KMS-11 (cell line): ENCODE results near the gene TANC1.

Source experiments
- H2AFZ ChIP-seq: fragments of 200-600 bp; sonication (generic); 2 replicates; pipeline ENCODE4 v1.6.1; 2016; ENCODE audit warnings: antibody characterized with exemption, mixed run types, low read depth
- H3K27ac ChIP-seq: fragments of 200-600 bp; sonication (generic); 2 replicates; pipeline ENCODE4 v1.6.1; 2016; ENCODE audit warnings: mild to moderate bottlenecking, mixed run types
- H3K27me3 ChIP-seq: fragments of 200-600 bp; sonication (generic); 2 replicates; pipeline ENCODE4 v1.6.1; 2017; ENCODE audit warnings: mild to moderate bottlenecking, low read depth, mixed run types, moderate library complexity; ENCODE audit not compliant: insufficient read depth
- H3K36me3 ChIP-seq: fragments of 200-600 bp; sonication (generic); 2 replicates; pipeline ENCODE4 v1.6.1; 2017; ENCODE audit warnings: mild to moderate bottlenecking, mixed run types; ENCODE audit not compliant: insufficient read depth
- H3K4me1 ChIP-seq: fragments of 200-600 bp; sonication (generic); 2 replicates; pipeline ENCODE4 v1.6.1; 2016; ENCODE audit warnings: mild to moderate bottlenecking, low read depth, mixed run types; ENCODE audit not compliant: poor library complexity, severe bottlenecking
- H3K4me2 ChIP-seq: fragments of 200-600 bp; sonication (generic); 2 replicates; pipeline ENCODE4 v1.7.0; 2016; ENCODE audit warnings: mild to moderate bottlenecking, mixed run types
- H3K4me3 ChIP-seq: fragments of 200-600 bp; sonication (generic); IDR thresholded peaks from 2 replicates; pipeline ENCODE4 v1.6.1; 2017; ENCODE audit warnings: low read depth, low read length, mixed read lengths; ENCODE audit not compliant: insufficient read depth
- H3K79me2 ChIP-seq: fragments of 200-600 bp; sonication (generic); 2 replicates; pipeline ENCODE4 v1.6.1; 2016; ENCODE audit warnings: low read depth, mixed run types; ENCODE audit not compliant: insufficient read depth
- H3K9ac ChIP-seq: fragments of 200-600 bp; sonication (generic); 2 replicates; pipeline ENCODE4 v1.6.1; 2016; ENCODE audit warnings: mild to moderate bottlenecking, mixed run types
- H4K20me1 ChIP-seq: fragments of 200-600 bp; sonication (generic); 2 replicates; pipeline ENCODE4 v1.6.1; 2016; ENCODE audit warnings: mild to moderate bottlenecking, mixed run types; ENCODE audit not compliant: insufficient read depth
- CTCF ChIP-seq: fragments of 200-600 bp; sonication (generic); conservative IDR thresholded peaks from 2 replicates; pipeline ENCODE4 v1.6.1; 2017; ENCODE audit warnings: low read depth, mild to moderate bottlenecking, antibody characterized with exemption, low read length, moderate library complexity, mixed read lengths

TANC1 gene

DNA sequence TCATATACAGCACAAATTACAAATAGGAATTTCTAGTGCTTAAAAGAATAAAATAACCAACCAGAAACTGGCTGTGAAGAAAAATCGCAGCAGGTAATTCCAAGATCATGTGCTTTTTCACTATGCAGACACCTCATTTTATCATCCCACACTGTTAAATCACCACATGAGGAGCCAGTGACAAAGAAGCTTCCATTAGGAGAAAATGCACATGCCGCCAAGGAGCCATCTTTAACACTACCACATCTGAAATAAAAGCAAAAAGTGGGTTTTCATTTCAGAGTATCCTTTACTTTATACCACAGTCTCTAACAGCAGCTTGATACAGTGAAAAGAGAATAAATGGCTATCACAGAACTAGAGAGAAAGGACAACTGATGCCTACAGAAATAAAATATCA is 311.3 kb downstream of the TANC1 start:
- Histone ChIP-seq H3K4me3 (no peak overlapping the region), H3K4me2 (no peak overlapping the region), H3K36me3 (no peaks in the 10 kb centered on the region), H3K27ac (no peak overlapping the region), H4K20me1 (no peaks in the 10 kb centered on the region), H3K27me3 (no peaks in the 10 kb centered on the region), H3K9ac (no peak overlapping the region), H3K4me1 (peaks cover 25% of the 10 kb centered on the region), H2AFZ (no peak overlapping the region), H3K79me2 (no peaks in the 10 kb centered on the region)
- TF ChIP-seq CTCF, result no peak

DNA sequence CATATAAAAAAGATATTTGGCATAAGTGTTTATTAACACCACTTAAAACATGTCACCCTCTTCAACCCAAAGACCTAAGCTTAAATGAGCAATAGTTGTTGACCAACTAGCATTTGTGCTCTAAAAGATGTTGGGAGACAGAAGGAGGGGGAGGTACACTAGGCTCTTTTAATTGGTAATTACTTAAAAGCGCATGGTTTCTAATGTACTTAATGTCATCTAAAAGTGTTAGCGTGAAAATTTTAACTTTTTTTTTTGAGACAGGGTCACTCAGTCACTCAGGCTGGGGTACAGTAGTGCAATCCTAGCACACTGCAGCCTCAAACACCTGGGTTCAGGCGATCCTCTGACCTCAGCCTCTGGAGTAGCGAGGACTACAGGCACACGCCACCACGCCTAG is 312.6 kb downstream of the TANC1 start:
- no peaks in the 10 kb centered on the region for H4K20me1 ChIP-seq
- no peak for TF ChIP-seq CTCF
- H3K4me3 ChIP-seq, result no peak overlapping the region
- no peak overlapping the region for H3K9ac ChIP-seq
- H3K27ac ChIP-seq, result no peak overlapping the region
- no peak overlapping the region for H3K4me2 ChIP-seq
- H3K27me3 ChIP-seq, result no peaks in the 10 kb centered on the region
- H3K4me1 ChIP-seq, result peaks cover 21% of the 10 kb centered on the region
- no peaks in the 10 kb centered on the region for H3K36me3 ChIP-seq
- peaks cover 6% of the 10 kb centered on the region; the same call in 1 of the 2 replicates for H3K79me2 ChIP-seq
- no peak overlapping the region for H2AFZ ChIP-seq
